DOHH2 (cell line): ENCODE results near the gene OR4S1.

Source experiments
- H3F3A ChIP-seq: fragments of 200-600 bp; sonication (generic), shearing (Covaris generic); 2 replicates; pipeline ENCODE4 v1.6.0; 2016; ENCODE audit warnings: antibody characterized with exemption, mild to moderate bottlenecking; ENCODE audit not compliant: control insufficient read depth, insufficient read depth
- H3K27ac ChIP-seq: fragments of 200-600 bp; sonication (generic); 2 replicates; pipeline ENCODE4 v1.5.1; 2014; ENCODE audit warnings: low read depth, mild to moderate bottlenecking, low read length, moderate library complexity
- H3K27me3 ChIP-seq: fragments of 200-600 bp; sonication (generic); 2 replicates; pipeline ENCODE4 v1.6.1; 2014; ENCODE audit warnings: mild to moderate bottlenecking, low read length, mixed read lengths; ENCODE audit not compliant: control insufficient read depth
- H3K36me3 ChIP-seq: fragments of 200-600 bp; sonication (generic); 2 replicates; pipeline ENCODE4 v1.6.1; 2014; ENCODE audit warnings: mild to moderate bottlenecking, low read length, moderate library complexity, mixed read lengths; ENCODE audit not compliant: control insufficient read depth
- H3K4me1 ChIP-seq: fragments of 200-600 bp; sonication (generic); 2 replicates; pipeline ENCODE4 v1.6.1; 2014; ENCODE audit warnings: mild to moderate bottlenecking, low read length, mixed read lengths; ENCODE audit not compliant: control insufficient read depth
- H3K4me2 ChIP-seq: fragments of 200-600 bp; sonication (generic); 2 replicates; pipeline ENCODE4 v1.6.0; 2014; ENCODE audit warnings: mild to moderate bottlenecking, low read length, moderate library complexity
- H3K4me3 ChIP-seq: fragments of 200-600 bp; sonication (generic); 2 replicates; pipeline ENCODE4 v1.5.1; 2014; ENCODE audit warnings: mild to moderate bottlenecking, low read length, mixed read lengths
- H3K79me2 ChIP-seq: fragments of 200-600 bp; sonication (generic); 2 replicates; pipeline ENCODE4 v1.6.1; 2014; ENCODE audit warnings: mild to moderate bottlenecking, low read length, mixed read lengths; ENCODE audit not compliant: control insufficient read depth
- H3K9me2 ChIP-seq: fragments of 200-600 bp; sonication (generic); replicated peaks from 2 replicates; pipeline ENCODE4 v1.6.1; 2014; ENCODE audit warnings: mild to moderate bottlenecking, low read length, mixed read lengths; ENCODE audit not compliant: control insufficient read depth
- H3K9me3 ChIP-seq: fragments of 200-600 bp; sonication (generic); 2 replicates; pipeline ENCODE4 v1.6.1; 2014; ENCODE audit warnings: antibody characterized with exemption, low read length, mixed read lengths; ENCODE audit not compliant: control insufficient read depth, insufficient read depth
- H4K20me1 ChIP-seq: fragments of 200-600 bp; sonication (generic); 2 replicates; pipeline ENCODE4 v1.6.0; 2014; ENCODE audit warnings: low read depth, mild to moderate bottlenecking, antibody characterized with exemption, low read length, moderate library complexity; ENCODE audit not compliant: control insufficient read depth, insufficient read depth
- CTCF ChIP-seq: fragments of 200-600 bp; sonication (generic); IDR thresholded peaks from one replicate; pipeline ENCODE4 v1.5.1; 2014; ENCODE audit warnings: antibody characterized with exemption, mild to moderate bottlenecking, low read depth, low read length; ENCODE audit not compliant: poor library complexity, severe bottlenecking
- EZH2phosphoT487 ChIP-seq: fragments of 200-600 bp; sonication (generic); IDR thresholded peaks from 2 replicates; pipeline ENCODE4 v1.6.1; 2017; ENCODE audit warnings: borderline replicate concordance, mild to moderate bottlenecking, antibody characterized with exemption, low read length, moderate library complexity, mixed read lengths

OR4S1 gene

DNA sequence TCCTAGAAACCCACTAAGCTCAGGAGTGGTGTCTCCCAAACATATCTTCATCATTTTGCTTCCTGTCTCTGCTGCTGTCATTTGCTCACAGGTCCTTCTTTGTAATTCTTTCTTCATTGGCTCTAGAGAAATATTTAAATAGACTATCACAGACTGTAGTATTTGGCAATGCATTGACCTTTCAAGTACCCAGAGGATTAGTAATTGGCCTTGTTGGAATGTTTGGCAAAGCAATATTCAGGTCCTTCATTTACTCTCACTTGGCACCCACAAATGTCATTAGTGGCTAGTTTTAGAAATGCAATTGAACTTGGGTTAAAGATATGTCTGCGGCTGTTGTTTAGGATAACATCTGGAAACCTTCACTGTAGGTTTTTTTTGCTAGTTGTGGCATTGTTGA lies 48.7 kb downstream of the OR4S1 start:
- Histone ChIP-seq H3K4me1 (no peaks in the 10 kb centered on the region), H3F3A (no peaks in the 10 kb centered on the region), H3K27ac (no peak overlapping the region), H3K9me3 (peaks cover 3% of the 10 kb centered on the region; the same call in 1 of the 2 replicates), H3K4me3 (no peak overlapping the region), H3K9me2 (no peaks in the 10 kb centered on the region), H3K36me3 (no peaks in the 10 kb centered on the region), H4K20me1 (no peaks in the 10 kb centered on the region), H3K79me2 (no peaks in the 10 kb centered on the region), H3K4me2 (no peak overlapping the region), H3K27me3 (no peaks in the 10 kb centered on the region)
- TF ChIP-seq EZH2phosphoT487 (no peak), CTCF (no peak)
